Heart left ventricle (tissue), 13 donors: ENCODE data around the gene GTF3C5.

ENCODE experiments used
- CTCF ChIP-seq, 12 donors: fragments of 200-600 bp; sonication (generic) in 4 of 12; IDR thresholded peaks; one replicate each; pipeline versions ENCODE4 v1.5.0 to v1.8.0; 2018 to 2022; ENCODE audit warnings: antibody characterized with exemption in 12 of 12, mild to moderate bottlenecking in 5 of 12
- POLR2A ChIP-seq, 2 donors: fragments of 450-650 bp; IDR thresholded peaks; one replicate each; pipeline ENCODE4 v1.6.1; 2017; ENCODE audit warnings: antibody characterized with exemption in 2 of 2, mild to moderate bottlenecking in 2 of 2, moderate library complexity in 2 of 2
- donor health status: ischemic (EF 13 %, LVEDD 7.1; RV severe dilation, severe dysfunction).
- donor health status: DM: no; HTN: yes; CAD: no.
- donor health status: DM: no; HTN: no; CAD: no.
- donor health status: ischemic (EF 25% LVEDD 6.9; RV normal size, moderate dysfunction).
- donor health status: ischemic (EF 25% LVEDD 5.7; RV mildly dilated, moderate dysfunction).
- donor health status: ischemic (EF 35%, LVEDD 5.7; RV mildly dilated, moderate dysfunction).
- donor health status: nonischemic (EF 11% LVEDD 7.7; RV severe dilation, severe dysfunction).
- donor health status: DM: yes; HTN: yes; CAD: no.
- donor health status: PGD.
- donor health status: ischemic (EF 29% LVEDD 5.4; RV normal size, mild dysfunction).
- donor health status: nonischemic (EF 23%, LVEDD 6.1; RV moderate dilation, normal function).

GRCh38 chr9:133099726-133100505 lies 69.1 kb downstream of the GTF3C5 start:
- TF ChIP-seq CTCF (IDR thresholded peaks at IDR 0.05): no peak
- no peak for TF ChIP-seq POLR2A (IDR thresholded peaks at IDR 0.05)
